Amniotic epithelial cell (primary cell): ENCODE results near the gene OPCML.
A peak's percentile ranks its signal among the peaks of the same experiment; 100 is the strongest.

Experiments
- DNase-seq: peaks from one replicate; pipeline ENCODE4 v3.0.0-alpha.2; 2010; ENCODE audit warnings: low read depth

The OPCML gene

DNA sequence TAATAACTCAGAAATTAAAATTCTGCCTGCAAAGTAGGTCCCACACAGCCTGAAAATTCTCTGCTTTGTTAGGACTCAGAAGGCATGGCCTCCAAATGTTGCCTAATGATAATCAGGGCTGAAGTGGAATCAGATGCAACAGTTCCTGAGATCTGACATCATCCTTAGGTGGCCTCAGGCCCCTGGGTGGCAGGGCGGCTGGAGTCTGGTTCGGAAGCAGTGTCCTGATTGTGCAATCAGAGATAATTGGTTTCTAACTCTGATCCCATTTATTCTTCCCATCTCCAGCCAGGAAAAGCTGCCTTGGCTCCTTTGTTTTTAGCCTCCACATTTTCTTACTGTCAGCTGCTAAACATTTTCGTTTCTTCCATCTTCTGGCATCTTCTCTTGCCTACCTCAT lies 399.3 kb downstream of the OPCML start:
- no peak for DNase-seq

DNA sequence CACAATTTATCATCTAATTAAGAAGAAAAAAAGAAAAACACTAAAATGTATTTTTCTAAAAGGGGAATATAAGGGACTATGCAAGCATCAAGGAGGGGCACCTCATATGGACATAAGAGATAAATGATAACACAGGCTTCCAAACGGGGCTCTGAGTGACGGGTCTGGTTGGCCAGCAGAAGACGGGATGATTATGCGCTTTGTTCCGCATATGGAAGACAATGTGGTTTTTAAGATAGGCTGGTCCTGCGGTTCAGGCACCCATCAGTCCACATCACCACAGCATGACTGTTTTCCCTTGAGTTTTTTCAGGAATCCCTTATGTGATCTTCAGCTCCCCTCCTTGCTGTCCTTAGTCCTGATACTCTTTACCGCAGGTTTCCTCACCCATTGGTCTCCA lies 404.6 kb downstream of the OPCML start:
- no peak for DNase-seq

DNA sequence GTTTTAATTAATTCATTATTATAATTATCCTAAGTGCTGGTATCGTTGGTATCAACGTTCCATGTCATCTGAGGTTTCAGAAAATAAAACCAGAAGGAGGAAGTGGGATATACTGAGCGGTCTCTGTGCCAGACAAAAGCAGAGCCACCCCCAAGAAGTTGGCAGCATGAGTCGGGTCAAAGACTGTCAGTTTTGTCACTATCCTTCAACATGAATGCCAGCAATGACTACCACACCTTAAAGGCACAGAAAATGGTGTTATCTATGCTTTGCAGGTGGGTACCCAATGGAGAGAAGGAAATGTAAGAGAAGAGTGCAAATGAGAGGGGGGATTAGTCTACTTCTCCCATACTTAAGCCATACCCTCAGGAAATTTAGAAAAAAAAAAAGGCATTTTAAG lies 408.5 kb downstream of the OPCML start:
- DNase-seq, result no peak

DNA sequence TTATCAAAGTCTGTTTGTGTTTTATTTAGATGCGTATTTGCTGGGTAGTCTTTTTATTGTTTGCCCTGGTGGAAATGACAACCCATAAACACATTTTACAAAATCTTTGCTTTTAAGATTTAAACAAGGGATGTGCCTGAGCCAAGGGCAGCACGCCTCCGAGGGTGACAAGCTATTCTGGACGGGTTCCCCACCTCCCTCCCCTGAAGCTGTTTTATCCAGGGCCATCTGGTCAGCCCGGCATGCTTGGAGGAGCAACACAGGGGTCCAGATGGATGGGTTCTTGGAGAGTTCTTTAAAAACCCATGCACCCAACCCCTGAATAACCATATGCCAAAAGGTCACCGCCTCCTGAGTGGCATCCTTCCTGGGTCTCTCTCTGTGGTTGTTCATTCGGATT lies 408.9 kb downstream of the OPCML start:
- no peak for DNase-seq

DNA sequence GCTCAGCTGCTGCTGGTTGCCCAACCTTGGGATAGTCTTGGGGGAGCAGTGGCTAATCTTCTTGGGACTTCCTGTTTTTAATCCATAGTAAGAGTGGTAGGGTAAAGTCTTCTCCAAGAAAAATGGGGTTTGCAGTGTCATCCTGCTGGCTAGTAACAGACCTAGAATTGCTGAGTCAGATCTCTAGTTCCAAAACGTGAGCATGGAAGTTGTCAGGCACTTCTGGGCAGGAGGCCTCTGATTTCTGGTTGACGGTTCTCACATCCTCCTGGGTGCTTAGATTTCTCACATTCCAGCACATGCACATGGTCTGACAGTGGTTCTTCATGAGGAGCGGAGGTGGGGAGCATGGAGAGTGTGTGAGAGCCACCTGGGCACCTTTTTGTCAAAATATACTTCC lies 410.0 kb downstream of the OPCML start:
- no peak for DNase-seq

DNA sequence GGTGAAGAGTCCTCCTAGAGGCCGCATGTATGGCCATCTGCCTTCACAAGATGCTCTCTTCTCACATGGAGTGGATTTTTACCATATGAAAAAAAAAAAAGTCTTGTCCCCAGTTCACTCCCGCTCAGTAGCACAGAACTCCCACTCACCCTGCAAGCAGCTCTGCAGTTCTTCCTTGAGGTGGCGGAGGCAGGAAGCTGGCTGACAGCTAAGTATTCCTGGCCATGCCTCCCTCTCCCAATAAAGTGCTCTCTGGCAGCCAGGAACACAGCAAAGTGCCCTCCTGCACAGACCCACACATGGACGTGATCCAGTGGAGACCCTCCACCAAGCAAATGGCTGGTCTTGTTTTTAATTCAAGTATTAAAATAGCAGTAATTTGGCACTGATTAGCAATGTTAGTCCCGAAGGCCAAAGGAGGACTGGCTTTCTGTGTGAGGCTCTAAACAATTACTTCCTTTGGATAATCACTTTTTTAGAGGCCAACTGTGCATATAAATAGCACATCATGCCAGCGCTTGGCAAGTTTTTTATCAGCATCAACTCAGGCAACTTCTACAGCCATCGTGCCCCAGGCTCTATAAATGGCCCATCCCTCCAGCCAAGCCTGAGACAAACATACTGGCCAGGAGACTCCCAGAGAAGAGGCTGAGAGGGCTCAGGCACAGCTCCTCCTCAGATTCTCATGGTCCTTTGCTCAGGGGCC lies 413.6 kb downstream of the OPCML start:
- DNase-seq, result no peak

DNA sequence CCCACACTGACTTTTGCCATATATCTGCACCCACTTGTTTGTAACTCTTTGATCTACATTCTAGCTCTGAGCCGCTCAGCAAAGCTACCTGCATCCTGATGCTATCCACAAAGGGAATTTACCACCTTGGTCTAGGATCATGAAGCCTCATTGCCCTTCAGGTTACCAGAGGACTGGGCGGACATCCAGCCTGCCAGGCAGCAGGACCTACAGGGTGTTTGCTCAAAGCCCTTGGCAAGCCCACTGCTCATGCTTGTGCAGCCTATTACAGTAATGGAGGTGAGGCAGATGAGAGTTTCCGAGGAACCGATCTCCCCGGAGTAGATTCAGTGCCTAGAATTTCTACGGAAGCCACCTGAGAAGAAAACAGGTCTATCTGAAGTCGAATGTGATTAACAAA lies 417.2 kb downstream of the OPCML start:
- no peak for DNase-seq

DNA sequence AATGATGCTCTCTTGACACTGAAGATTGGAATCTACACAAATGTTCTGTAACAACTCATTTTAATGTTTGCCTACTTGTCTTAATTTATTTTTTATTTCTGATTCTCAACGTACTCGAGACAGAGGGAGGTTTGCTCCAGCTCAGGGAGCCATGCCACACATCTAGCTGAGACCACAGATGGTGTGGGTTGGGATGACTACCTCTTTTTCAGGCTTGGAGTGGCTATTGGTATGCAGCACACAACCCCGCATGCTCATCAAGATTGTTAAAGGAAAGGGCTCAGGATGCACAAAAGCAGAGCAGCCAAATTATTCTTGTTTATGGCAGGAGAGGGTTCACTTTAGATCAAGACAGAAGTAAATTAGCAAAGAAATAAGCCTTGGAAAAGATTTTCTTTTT lies 424.5 kb downstream of the OPCML start:
- DNase-seq, result no peak

DNA sequence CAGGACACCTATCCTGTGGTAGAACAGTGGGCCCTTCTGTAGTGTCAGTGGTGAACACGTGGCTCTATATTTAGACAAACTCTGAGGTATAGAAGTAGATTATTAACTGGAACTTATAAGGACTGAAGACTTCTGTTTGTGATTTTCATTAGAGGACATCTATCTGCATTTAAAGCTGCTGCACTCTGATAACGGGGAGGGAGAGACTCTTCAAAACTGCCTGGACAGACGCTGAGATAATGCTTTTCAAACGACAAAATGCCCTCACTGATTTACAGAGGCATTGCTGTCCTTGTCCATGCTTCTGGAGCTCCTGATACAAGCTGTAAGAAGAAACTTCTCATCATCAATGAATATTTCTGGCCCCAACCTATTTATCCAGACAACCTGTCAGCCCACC lies 425.2 kb downstream of the OPCML start:
- no peak for DNase-seq

DNA sequence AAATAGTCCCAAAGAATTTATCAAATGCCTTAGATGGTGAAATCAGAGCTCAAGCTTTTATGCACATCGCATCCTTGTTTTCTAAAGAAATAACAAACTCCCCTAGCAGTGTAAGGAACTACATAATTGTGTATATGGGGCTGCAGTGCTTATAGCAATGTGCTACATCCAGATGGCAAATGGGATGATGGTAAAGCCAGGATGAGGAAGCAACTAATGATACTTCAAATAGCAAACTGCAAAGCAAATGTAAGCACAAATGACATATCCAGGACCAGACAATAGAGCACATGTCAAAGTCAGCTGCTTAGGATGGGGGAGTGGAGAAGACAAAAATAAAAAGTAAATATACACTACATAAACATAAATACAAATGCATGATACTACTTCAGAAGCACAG lies 425.9 kb downstream of the OPCML start:
- no peak for DNase-seq

DNA sequence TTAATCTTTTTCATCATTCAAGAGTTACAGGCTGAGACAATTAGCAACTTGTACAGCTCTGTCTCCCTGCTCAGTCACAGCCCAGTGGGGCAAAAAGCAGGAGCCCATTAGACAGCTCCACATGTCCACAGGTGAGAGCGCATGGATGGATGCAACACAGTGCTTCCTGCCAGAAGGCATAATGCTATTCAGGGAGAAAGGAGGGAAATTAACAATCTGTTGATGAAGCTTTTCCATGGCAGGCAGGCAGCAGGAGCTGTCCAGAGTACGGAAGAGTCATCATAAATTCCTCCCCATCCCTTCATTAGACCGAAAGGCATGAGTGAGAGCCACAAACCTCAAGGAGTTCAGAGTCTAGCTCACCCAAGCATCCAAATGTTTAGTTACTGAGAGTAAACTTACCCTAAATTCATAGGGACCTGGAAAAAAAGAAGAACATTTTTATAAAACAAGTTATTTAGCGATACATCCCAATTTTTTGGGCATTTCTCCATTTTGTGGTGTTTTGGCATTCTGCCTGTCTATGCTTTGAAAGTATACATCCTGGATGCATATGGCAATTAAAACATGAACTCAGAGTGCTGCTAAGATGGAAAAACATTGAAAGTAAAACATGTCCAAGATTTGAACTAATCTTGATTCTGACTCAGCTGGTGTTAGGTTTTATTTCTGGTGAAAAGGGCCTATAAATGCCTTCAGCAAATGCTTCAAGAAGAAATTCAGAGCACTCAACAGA lies 428.1 kb downstream of the OPCML start:
- DNase-seq, result no peak

DNA sequence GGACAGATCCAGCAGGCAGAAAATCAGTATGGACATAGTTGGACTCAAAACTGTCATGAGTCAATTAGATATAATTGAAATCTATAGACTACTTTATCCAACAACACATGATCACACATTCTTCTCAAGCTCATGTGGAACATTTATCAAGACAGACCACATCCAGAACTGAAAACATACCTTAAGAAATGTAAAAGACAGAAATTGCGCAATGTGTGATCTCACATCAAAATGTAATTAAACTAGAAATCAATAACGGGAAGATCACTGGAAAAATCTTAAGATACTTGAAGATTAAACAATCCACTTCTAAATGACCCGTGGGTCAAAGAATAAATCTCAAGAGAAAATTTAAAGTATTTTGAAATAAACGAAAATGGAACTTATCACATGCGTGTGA lies 435.3 kb downstream of the OPCML start:
- DNase-seq, result no peak

DNA sequence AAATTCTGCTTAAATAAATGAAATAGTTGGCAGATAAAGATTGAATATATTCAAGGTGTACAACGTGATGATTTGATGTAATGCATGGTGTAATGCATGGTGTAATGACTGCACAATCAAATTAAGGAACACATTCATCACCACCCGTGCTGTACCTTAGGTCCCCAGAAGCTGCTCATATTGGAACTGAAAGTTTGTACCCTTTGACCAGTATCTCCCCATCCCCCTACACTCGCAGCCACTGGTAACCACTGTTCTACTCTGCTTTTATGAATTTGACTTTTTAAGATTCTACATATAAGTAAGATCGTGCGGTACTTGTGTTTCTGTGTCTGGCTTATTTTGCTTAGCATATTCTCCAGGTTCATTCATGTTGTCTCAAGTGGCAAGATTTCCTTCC lies 445.8 kb downstream of the OPCML start:
- no peak for DNase-seq

DNA sequence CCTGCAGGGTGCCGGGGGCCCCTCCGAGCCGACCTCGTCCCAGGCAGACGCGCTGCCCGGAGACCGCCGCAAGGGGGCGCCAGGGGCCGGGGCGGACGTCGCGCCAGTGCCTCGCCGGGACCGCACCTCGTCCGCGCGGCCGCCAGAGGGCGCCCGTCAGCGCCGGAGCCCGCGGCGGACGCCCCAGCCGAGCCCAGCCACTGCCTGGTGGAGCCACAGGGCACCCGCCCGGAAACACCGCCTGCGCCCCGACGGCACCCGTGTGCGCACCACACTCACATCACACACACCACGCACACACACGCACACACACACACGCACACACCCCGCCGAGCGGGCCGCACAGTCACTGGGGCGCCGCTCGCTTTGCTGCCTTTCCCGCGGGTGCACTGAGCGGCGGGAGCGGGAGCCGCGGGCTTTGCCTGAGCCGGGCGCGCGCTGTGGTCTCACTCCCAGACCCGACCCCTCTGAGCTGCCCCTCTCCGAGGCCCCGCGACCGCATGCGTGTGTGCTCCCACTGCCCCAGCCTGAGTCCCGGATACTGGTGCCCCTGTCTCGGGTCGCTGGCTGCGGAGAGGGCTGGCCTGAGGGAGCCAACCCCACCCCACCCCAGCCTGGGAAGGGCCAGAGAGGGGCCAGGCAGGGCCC lies 449.3 kb downstream of the OPCML start:
- peak; percentile 1 for DNase-seq

DNA sequence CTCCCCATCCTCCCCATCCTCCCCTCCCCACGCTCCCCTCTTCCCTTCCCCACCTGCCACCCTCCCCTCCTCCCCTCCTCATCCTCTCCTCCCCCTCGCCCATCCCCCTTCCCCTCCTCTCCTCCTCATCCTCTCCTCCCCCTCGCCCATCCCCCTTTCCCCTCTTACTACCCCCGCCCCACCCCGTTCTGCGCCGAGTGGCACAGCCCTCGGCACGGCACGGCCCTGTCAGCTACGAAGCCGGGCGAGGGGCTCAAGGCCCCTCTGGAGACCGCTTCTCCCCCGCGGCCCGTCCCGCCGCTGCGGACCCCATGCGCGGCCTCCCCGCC lies 449.9 kb downstream of the OPCML start:
- DNase-seq, result no peak

DNA sequence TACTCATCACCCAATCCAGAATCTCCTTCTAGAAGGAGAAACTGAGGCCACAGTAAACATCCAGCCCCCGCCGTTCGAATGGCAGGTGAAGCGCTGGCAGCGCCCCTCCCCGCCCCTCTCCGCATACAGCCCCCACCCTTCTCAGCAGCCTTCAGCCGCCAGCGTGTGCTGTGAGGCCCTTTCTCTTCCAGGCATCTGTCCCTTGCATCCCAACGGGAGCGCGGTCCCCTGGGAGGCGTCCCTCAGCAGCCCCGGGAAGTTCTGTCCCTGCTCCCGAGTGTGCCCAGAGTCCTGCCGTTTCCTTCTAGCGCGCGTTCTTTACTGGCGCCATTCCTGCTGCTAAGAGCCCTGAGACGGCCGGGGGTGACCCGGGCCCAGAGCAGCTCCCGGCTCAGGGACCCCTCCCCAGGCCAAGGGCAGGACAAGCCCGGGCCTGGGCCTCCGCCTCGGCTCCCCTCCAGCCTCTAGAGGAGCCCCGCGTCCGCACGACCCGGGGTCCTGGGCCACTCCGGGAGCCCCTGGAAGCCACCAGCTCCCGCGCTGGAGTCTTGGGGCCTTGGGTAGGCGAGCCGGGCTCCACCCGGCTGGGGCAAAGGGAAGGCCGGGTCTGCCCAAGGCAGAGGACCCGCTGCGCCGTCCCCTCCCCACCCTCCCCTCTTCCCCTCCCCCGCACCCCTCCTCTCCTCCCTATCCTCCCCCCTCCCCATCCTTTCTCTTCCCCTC lies 450.4 kb downstream of the OPCML start:
- no peak for DNase-seq

DNA sequence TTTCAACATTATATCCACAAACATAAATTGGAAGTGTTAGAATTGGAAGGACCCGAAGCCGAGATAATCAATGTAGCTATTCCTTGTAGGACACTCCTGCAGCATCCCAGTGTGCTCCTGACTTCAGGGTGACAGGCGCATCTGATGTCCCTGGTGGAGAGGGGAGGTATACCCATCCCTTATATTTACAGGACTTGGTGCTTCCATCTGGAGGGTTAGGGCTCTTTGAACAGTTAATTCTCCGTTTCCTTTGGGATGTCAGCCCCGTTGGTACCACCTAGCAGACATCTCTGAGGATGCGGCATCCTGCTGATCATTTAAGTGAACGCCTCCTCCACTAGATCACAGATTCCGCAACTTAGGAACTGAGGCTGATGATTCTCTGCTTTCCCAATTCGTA lies 451.3 kb downstream of the OPCML start:
- DNase-seq, result no peak

DNA sequence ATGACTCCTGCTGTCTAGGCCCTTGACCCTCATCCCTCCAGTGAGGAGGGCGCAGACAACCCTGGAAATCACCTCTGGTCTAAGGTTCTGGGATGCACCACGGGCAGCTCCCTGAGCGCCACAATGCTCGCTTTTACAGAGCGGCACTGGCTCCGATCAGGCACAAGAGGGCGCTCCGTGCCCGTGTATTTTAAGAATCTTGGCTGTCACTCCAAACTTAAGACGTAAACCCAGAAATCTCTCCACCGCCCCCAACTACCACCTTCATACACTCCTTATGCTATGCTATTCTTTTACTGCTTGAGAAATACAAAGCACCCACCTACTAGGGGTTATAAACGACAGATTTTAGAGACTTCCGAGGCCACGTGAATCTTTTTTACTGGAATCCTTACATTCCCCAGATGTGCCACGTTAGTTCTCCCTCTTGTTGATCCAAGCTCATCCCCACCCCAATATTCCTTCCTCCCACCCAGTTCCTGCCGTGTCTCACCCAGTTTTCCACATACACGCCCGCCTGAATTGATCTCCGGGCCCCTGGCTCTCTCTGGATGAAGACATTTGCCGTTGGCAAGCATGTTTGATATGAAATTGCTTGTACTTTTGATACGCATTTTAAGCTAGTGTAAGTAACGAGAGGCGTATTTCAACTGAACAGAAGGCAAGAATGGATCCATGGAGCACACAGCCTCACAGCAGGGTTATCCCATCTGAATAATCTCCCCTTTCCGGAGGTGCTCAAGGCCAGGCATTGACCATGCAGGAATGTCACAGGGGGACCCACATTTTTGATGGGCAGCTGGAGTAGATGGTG lies 453.5 kb downstream of the OPCML start:
- DNase-seq, result peak; percentile 1

DNA sequence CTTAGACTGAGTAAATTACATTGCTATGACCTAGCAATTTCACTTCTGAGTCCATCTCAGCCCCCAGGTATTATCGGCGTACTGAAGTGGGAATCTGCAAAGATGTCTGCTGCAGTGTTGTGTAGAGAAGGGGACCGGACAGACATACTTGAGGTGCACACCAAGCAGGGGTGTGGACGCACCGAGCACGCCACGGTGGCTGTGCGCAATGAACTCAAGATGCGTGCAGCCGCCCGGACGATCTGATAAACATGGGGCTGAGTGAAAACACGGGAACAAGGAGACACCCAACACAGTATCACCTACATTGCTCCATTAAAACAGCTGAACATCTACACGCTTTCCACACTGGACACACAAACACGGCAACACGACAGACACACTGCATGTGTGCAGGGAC lies 454.3 kb downstream of the OPCML start:
- no peak for DNase-seq

DNA sequence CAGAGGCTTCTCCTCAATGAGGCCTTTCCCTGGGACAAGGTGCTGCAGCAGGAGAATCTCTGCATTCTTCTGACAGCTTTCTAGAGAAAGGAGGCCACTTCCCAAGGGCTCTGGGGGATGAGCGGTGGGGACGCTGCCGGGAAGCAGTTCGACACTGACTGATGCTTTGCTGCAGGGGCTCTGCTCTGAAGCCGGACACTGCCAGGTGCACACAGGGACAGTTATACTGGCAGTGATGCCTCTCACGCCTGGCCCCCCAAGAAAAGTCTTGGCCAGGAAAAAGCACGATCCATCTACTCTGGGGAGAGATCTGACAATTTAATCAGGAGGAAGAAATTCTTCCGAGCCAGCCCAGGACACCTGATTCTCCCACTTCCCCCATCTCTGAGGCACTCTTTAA lies 456.9 kb downstream of the OPCML start:
- DNase-seq, result no peak

DNA sequence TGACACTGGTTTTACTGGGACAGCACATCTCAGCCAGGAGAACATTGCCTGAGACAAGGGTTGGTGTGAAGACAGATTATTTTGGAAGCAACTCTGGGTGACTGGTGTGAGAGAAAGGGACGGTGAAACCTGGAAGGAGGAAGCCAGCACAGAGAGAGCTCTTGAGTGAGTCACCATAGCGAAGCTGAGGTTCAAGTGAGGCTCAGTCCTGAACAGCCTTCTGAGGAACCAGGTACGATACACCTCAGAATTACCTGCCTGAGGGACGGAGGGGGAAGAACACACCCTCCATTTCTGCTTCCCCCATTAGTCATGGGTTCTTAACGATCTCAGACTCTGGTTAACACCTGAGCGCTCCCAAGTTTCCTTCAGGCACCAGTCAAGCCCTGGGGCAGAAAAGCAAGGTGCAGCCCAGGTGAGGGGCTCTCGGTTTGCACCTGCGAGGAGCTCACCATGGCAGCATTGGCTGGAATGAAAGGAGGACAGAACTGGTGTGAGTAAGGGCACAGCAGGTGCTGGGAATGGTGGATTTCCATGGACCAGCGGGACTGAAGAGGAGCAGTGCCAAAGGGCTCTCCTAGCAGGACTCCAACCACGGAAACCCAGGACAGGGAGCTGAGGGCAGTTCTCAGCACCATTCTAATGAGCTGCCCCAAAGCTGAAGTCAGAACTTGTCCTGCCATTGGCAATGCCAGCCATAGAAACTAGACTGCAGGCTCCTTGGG lies 459.3 kb downstream of the OPCML start:
- no peak for DNase-seq
